ENCODE data around the gene OTOF.

GRCh38 chr2:26442301-26442700 lies 35.6 kb downstream of the OTOF start:
- TF ChIP-seq CTCF (IDR thresholded peaks at IDR 0.05) (no peak), POLR2A (IDR thresholded peaks at IDR 0.05) (no peak), EP300 (IDR thresholded peaks at IDR 0.05) (no peak)
